GM03348 (cell line): Measurements from ENCODE around the gene NMNAT3.
"Not testable (repeated sequence)": the region's sequence is repeated elsewhere in the genome, so short reads cannot be mapped to it uniquely, and the experiment has no call there.

Experiments
- DNase-seq: peaks from one replicate; pipeline ENCODE4 v3.0.0; 2012; ENCODE audit warnings: low spot score

The NMNAT3 gene

GRCh38 chr3:139636511-139636910 lies 41.3 kb downstream of the NMNAT3 start:
- no peak for DNase-seq

GRCh38 chr3:139634111-139634635 lies 43.6 kb downstream of the NMNAT3 start:
- no peak for DNase-seq

- DNase-seq = no peak
Measured at GRCh38 chr3:139633511-139633910, 44.3 kb downstream of the NMNAT3 start.

GRCh38 chr3:139630542-139630941 lies 47.2 kb downstream of the NMNAT3 start:
- no peak for DNase-seq

- no peak for DNase-seq
Measured at GRCh38 chr3:139629033-139629432, 48.7 kb downstream of the NMNAT3 start.

GRCh38 chr3:139627759-139628158 lies 50.0 kb downstream of the NMNAT3 start:
- DNase-seq = no peak

- DNase-seq = no peak
Measured at GRCh38 chr3:139620438-139620837, 57.3 kb downstream of the NMNAT3 start.

- DNase-seq = no peak
Measured at GRCh38 chr3:139619484-139619883, 58.3 kb downstream of the NMNAT3 start.

GRCh38 chr3:139617672-139618268 lies 60.0 kb downstream of the NMNAT3 start:
- no peak for DNase-seq

GRCh38 chr3:139611528-139611927 lies 66.2 kb downstream of the NMNAT3 start:
- DNase-seq = no peak

- no peak for DNase-seq
Measured at GRCh38 chr3:139610886-139611285, 66.9 kb downstream of the NMNAT3 start.

GRCh38 chr3:139608924-139609323 lies 68.8 kb downstream of the NMNAT3 start:
- DNase-seq = no peak

- no peak for DNase-seq
Measured at GRCh38 chr3:139608108-139608380, 69.7 kb downstream of the NMNAT3 start.

GRCh38 chr3:139607257-139608107 lies 70.3 kb downstream of the NMNAT3 start:
- no peak for DNase-seq

- DNase-seq = no peak
Measured at GRCh38 chr3:139602003-139602402, 75.8 kb downstream of the NMNAT3 start.

- DNase-seq = no peak
Measured at GRCh38 chr3:139601191-139601961, 76.4 kb downstream of the NMNAT3 start.

- no peak for DNase-seq
Measured at GRCh38 chr3:139597947-139598346, 79.8 kb downstream of the NMNAT3 start.

GRCh38 chr3:139591186-139591585 lies 86.6 kb downstream of the NMNAT3 start:
- DNase-seq = not testable (repeated sequence)

GRCh38 chr3:139588450-139588849 lies 89.3 kb downstream of the NMNAT3 start:
- no peak for DNase-seq

- no peak for DNase-seq
Measured at GRCh38 chr3:139587797-139588196, 90.0 kb downstream of the NMNAT3 start.

GRCh38 chr3:139586420-139587017 lies 91.3 kb downstream of the NMNAT3 start:
- DNase-seq = no peak

GRCh38 chr3:139585820-139586219 lies 92.0 kb downstream of the NMNAT3 start:
- no peak for DNase-seq
